Fibroblast of gingiva (primary cell): ENCODE measurements around the gene GALNT3.

Experiments used
- DNase-seq: peaks from one replicate; pipeline ENCODE4 v3.0.0-alpha.2; 2011; ENCODE audit warnings: low read depth

Gene GALNT3

DNA sequence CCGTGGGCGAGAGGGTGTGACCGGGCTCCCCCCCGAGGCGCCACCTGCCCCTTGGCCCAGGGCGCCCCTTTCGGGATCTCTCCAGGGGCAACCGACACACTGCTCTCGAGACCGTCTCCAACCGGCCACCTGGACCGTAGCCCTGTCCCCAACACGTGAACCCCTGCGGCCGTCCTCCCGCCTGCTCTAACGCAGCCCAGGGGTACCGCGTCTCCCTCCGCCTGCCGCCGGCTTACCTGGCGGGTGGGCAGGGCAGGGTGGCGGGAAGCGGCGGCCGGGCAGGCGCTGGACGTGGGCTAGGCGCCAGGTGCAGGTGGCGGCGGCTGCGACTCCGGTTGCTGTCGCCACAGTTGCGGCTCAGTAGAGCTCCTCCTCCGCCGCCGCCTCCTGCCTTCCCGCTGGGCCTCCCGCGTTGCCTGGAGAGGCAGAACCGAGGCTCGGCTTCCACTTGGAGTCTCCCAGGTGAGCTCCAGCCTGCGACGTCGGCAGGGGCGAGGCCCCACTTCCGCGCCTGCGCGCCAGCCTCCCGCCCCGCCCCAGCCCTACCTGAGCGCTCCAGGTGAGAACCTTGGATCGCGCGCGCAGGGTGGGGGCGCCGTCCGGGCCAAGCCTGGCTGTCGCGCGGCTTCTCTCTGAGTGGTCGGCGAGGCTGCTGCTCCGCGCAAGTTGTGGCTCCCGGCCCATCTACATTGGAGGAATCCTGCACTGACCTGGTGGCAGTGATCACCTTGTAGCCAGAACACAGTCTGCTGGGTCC lies at the start of gene GALNT3:
GALNT3 (minus strand) TSS at position 469 of the 757 bp plus-strand sequence. CDS start 23,547 bp downstream, outside the sequence.
- DNase-seq, result no peak

DNA sequence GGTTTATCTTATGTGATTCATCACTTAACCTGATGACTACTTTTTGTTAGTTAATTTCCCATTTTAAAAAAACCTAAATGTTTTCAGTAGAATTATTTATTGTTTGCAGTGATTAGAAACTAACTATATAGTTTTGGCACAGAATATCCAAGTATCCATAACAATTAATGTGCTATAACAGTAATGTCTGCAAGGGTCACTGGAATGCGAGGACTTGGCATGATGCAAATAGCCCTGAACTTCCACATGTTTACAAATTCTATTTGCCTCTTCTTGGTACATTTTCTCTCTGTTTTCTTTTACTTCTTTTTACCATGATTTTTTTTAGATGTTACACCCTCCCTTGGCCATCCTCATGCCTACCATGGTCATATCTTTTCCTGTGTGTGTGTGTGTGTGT lies 49.3 kb upstream of the GALNT3 start:
- no peak for DNase-seq

DNA sequence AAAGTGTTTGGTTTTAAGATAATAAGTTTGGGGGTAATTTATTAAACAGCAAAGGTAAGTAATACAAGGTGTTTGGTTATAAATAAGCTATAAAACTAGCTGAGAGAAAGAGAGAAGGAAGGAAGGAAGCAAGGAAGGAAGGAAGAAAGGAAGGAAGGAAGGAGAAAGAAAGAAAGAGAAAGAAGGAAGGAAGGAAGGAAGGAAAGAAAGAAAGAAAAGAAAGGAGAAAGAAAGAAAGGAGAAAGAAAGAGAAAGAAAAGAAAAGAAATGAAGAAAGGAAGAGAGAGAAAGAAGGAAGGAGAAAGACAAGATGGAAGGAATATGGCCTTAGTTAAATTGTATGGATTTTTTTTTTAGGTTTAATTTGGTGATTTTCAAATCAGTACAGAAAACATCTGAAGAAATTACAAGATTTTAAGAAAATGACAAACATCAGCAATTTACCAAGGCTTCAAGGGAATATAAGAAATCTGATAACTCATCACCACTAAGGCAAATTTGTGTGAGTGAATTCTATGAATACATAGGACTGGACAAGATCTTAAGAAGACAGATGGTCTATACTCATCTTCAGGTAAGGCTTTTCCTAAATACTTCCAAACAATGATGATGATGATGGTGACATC lies 46.4 kb upstream of the GALNT3 start:
- no peak for DNase-seq

DNA sequence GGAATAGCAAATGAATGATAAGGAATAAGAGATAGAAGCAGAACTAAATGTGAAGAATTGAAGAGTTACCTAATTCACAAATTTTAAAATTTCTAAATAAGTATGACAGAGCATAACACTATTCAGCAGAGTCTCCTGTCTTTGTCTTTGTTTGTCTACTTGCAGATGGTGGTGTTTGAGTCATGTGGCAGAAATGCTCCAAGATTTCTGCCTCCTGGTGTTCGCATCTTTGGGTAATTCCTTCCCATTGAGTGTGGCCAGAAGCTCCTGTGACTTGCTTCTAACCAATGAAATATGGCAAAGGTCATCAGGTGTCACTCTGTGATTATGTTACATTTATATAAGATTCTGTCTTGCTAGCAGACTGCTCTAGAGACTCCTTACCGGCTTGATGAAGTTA lies 45.6 kb upstream of the GALNT3 start:
- peak; percentile 14 for DNase-seq

DNA sequence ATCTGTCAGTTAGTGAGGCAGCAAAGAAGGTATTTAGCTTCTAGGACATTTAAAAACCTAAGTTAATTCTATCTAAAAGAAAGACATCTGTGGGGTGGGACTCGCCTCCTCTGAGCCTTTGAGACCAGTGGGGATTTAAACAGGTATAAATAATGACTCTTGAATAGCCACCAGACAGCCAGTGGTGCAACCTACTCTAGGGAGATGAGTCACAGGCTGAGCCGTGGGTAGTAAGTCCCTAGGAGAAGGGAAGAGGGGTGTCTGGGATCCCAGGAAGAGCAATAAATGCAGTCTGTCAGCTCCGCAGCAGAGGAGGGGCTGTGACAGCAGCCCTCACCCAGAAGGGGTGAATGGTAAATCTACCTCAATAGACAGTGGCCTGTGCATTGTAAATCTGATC lies 43.1 kb upstream of the GALNT3 start:
- no peak for DNase-seq

DNA sequence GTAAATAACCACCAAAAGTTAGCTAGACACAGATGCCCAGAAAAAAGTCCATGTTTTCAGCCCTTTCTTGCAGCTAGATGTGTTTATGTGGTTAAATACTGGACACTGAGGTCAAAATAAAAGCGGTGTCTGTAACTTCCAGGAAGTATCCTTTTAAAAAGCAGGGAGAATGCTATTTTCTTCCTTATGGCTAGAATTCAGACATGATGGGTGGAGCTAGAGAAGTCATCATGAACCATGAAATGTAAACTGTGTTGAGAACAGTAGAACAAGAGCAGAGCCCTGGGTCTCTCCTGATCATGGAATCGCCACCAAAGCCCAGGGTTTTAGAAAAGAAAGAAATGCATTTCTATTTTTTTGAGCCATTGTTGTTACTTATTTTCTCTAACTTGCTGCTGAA lies 41.3 kb upstream of the GALNT3 start:
- DNase-seq, result no peak

DNA sequence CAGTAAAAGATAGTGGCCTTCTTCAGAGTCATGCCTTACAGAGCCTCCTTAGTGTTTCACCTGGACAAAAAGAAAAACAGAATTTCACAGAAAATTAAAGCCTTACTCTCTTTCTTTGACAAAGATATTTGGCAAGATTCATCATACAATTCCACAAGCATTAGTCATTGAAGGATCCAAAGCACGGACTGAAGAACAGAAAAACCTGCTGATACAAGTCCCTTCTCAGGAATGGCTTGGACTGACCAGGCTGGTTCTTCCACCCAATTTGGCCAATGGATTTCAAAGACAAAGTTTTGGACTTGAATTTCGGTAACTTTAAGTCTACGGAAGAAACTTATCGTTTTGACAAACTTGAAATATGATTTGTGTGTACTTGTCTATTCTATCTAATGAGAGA lies 39.1 kb upstream of the GALNT3 start:
- DNase-seq, result peak; percentile 33

DNA sequence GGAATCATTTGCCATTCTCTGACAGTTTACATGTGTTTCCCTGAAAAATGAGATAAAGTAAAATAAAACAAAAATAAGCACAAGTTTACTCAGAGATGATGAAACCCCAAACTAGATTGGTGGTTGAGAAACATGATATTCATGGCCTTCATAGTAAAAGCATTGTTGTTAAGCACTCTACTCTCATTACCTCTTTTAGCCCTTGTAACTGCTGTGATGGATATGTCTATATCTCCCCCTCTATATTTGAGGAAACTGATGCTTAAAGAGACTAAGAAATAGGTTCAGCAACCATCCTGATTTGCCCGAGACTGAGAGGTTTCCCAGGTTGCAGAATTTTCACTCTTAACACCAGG lies 33.9 kb upstream of the GALNT3 start:
- DNase-seq, result peak; percentile 40

DNA sequence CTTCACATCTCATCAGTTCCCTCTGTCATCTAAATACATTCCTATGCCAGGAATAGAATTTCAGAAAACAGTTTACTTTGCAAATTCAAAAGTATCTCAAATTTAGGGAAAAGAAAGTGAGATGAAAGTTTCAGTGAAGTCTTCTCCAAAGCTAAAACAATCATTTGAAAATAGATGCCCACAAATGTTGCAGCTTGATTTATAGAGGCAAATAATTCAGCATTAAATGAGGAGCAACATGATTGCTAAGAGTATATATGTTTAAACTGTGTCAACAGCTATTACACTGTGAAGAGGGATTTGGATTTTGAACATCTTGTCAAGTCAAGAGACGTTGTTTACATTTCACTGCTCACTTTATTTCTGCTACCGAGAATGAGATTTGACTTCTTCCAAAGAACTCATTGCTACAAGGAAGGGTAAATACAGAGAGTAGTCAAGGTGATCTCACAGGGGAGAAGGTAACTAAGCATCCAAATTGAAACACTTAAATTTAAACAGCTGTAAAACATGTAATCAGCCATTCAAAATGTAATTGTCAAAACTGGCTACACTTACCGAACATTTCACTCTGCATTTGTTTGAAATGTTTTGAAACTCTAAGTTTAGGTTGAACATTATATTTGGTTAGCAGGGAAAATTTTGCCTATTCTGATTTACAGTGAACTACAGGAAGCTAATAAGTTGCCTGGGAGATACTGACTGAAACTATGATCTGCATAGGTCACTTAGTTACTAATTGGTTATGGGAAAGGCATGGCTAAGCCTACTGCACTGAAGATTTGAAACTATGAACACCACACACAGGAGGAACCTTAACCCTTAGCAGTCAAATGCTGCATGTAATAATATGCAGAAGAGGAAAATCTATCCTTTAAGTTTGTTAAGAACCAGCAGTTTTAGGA lies 33.2 kb upstream of the GALNT3 start:
- no peak for DNase-seq

DNA sequence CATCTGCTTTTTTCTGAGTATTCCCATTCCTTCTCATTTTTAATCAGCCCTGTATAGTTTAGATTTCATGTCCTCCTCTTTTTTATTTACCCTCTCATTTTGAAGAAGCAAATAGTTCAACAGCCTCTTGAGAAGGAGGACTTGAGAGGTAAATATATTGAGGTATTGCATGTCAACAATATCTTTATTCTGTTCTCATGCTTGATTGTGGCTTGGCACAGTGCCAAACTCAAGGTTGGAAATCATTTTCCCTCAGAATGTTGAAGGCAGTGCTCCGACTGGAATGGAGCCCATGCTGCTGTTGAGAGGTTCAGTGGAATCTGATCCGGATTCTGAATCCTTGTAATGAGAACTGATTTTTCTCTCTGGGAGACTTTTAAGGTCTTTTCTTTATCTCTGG lies 31.0 kb upstream of the GALNT3 start:
- peak; percentile 6 for DNase-seq

DNA sequence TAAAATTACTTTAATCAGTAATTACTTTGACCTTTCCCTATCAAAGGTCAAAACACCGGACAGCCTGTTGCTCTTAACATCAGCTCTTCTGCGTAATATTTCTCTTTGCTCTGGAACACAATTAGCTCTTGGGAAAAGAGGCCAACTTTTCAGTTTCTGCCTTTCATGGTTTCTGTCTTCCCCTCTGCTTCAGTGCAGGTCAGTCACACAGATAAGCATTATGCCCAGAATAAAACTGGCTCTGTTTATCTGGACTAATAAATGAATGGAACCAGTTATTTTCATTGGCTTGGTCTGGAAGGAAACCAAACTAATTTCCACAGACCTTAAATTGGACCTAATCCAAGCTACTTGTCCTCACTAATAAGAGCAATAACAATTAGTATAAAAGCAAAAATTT lies 26.2 kb upstream of the GALNT3 start:
- DNase-seq, result no peak

DNA sequence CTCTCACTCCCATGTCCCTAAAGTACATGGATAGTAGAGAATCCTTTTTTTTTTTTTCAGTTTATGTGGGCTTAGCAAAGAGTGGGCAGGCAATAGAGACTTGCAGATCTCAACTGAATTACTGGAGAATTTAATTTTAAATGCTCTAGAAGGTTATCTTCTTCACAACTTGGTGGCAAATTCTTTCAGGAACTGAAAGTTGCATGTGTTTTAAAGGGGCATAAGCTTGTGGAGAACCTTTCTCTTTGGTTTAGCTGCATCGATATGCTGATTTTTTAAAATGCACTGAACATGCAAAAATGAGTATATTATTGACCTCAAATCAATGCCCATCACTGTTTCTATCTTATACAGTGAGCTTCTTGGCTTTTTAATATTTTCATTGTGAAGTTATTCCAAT lies 24.9 kb upstream of the GALNT3 start:
- no peak for DNase-seq

DNA sequence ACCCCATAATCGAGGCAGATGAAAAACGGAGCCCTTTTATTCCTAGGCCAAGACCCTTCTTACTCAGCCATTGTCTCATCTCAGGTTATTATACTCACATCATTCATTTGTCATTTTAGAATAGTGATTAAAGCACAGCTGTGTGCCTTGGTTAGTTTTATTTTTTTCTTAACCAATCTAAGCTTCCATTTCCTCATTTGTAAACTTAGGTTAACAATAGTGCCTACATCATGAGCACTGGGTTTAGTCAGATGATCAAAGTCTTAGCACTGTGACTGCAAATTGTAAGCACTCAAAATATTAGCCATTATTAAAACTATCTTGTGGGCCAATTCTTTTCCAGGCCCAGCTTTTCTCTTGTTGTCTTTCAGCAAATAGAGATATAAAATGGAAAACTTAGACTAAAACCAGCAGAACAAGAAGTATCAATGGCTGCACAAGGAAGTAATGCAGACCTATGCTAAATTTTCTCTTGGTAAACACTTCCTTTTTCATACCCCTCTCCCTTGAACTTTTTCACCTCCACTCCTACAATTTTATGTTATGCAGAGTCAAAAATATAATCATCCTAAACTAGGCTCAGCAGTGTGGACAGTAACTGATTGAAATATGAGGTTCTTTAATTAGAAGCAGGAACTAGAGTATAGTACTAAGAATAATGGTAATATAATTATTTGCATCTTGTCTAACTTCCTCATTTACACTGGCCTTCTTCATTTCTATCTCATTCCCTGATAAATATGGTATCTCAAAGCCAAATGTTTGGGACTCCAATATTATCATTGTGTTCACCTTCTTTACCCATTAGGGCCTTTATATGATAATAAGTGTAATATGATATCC lies 21.5 kb upstream of the GALNT3 start:
- no peak for DNase-seq

DNA sequence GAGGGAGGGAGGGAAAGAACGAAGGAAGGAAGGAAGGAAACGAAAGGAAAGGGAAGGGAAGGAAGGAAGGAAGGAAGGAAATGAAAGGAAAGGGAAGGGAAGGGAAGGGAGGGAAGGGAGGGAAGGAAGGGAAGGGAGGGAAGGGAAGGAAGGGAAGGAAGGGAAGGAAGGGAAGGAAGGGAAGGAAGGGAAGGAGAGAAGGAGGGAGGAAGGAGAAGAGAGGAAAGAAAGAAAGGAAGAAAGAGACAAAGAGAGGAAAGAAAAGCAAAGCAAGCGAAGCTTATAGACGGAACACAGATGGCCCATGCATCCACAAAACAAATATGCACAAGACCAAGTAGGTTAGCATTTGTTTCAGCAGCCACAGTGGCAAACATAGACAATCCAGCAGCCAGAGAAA lies 20.4 kb upstream of the GALNT3 start:
- DNase-seq, result no peak

DNA sequence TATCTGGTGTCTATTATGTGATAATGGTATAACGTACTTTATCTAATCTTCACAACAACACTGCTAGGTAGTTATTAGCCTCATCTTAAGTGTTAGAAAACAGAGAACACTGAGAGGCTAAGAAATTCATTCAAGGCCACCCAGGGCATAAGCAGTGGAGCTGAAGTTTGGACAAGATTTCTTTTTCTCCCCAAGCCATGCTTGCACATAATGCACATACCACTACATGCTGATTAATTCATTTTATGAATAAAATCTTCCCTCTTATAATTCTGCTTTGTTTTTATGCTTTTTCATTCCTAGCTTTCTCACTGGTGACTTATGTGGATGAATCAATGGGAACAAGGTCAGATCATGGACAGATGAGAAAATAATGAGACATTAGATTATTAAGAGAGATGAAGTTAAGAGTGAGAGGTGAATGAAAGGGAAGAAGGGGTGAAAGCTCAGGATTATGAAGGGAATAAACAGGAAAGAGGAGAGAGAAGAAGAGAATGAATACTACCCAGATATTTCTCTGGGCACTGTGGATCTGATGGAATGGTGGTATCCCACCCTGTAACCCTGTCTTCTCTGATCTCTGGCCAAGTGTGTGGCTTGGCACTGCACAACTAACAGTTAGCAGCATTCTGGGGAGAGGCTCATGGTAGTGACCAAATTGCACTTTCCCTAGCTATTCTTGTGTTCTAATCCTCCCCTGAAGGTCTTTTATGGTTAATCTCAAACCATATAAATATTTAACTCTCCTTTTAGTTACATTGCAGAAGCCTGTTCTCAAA lies 17.7 kb upstream of the GALNT3 start:
- DNase-seq, result no peak

DNA sequence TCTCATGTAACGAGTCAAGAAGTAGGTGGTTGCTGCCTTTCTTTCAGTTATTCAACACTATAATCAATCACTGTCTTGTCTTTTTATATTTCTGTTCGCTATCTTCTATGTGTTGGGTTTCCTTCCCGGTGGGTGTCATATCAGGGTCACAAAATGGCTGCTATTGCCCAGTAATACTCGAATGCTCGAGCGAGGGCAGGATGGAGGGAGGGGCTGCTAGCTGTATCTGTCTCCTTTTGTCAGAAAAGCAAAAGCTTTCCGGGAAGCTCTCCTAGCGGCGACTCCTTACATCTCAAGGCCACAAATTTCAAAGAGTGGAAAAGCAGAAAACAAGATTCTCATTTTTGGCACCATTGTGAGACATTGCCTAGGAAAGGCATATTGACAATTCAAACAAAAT lies 16.4 kb upstream of the GALNT3 start:
- DNase-seq, result no peak

DNA sequence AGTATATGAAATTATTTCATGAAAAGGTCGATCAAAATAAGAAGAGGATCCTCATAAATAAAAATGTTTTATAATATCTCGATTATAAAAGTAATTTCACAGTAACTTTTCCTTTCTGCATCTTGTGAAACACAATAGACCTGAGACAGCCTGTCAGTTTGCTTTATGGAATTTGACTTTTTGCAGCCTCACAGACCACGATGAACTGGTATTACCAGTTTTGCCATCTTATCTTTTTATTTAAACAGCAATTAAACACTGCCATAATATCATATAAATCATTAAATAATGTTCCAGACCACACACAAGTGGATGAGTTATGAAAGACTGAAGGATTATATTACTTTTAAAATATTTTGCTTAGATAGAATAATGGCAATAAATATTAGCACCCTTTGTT lies 10.7 kb upstream of the GALNT3 start:
- no peak for DNase-seq

DNA sequence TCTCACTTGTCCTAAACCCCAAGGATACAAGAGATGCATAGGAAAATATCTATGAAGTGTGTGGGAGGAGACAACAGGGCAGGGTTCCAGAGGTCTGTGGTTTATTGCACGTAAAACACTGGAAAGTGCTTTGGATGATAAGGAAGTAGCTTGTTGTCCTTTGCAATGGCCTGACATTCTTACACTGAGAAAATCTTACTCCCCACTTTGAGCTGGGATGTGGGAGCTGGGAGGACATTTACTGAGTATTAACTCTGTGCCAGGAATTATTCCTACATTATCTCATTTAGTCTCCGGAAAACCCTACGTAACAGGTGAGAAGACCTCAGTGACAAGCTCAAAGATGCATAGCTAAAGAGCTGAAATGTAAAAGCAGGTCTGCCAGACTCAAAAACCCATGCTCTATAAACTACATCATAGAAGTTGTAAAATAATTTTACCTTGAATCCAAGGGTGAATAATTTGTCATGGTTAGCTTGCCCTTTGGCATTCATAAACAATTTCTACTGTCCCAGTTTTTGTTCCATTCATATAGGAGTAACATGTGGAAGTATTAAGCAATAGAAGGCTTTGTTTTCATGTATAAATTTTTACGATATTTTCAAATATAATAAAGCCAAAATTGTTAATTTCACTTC lies 9.2 kb upstream of the GALNT3 start:
- DNase-seq, result no peak

DNA sequence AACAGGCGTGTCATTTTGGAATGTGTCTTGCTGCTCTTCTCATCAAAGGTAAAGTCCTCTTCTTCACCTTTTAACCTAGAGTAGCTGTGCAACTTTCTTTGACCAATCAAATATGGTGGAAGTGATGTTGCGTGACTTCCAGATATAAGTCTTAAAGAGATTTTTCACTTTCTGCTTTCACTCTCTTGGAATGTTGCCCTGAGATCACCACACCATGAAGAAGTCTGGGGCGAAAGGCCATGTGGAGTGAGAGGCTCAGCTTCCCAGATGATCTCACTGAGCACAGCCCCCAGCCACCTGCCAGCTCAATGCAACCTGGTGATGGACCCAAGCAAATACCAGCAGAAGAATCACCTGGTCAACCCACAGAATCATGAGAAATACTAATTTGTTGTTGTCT lies 7.1 kb upstream of the GALNT3 start:
- no peak for DNase-seq

DNA sequence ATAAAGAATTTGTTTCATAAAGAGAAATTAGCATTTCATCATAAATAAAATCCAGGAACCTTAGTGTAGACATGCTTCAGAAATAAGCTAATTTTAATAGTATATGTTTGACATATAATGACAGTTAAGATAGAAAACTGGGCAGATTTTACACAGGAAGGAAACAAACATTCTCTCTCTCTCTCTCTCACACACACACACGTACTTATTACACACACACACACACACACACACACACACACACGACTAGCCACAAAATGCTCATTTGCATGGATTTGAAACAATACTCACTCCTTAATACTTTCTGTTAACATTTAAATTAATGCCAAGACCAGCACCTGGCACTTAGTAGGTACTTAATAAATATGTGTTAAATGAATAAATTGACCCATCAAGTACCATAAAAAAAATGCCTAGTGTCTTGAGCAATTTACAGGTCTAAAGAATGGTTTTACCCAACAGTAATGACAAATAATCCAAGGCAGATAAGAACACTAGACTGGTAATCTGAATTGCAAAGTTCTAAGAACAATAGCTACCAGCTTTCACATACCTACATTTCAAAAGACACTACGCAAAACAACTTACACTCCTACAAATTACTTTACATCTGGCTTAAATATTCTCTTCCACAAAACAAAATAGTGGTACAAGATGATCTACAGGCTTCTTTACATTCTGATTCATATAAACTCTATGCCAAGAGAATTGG lies 2.9 kb upstream of the GALNT3 start:
- no peak for DNase-seq
